Keratinocyte (primary cell): ENCODE measurements around the gene CCAR1. TPM values are rescaled to one million over a fixed set of nuclear protein-coding genes. Genes with fewer than 3 reads are reported as not detected.
"Not testable (repeated sequence)": the region's sequence is repeated elsewhere in the genome, so short reads cannot be mapped to it uniquely, and the experiment has no call there.

Experiments
- DNase-seq: peaks from one replicate; pipeline ENCODE4 v3.0.0-alpha.2; 2011; ENCODE audit warnings: low read depth, missing footprints, low spot score
- FAIRE-seq: peaks from 2 replicates; lab custom pipeline; 2011; peaks lifted over from hg19 to GRCh38; lab: Jason Lieb, UNC
- H2AFZ ChIP-seq: 2 replicates; pipeline ENCODE4 v1.6.0; 2012; ENCODE audit warnings: low read length, control low read depth, inconsistent platforms; ENCODE audit not compliant: control insufficient read depth
- H3K27ac ChIP-seq: 2 replicates; pipeline ENCODE4 v1.5.1; 2011; ENCODE audit warnings: low read length; ENCODE audit not compliant: control insufficient read depth, insufficient read depth
- H3K27me3 ChIP-seq: 3 replicates; pipeline ENCODE4 v1.6.0; 2011; ENCODE audit warnings: low read length; ENCODE audit not compliant: control insufficient read depth, insufficient read depth; ENCODE audit errors: extremely low read depth
- H3K36me3 ChIP-seq, 2 experiments: 2 replicates in 1 of 2; 3 replicates in 1 of 2; pipeline ENCODE4 v1.5.1; 2011; ENCODE audit warnings: low read length in 2 of 2, mild to moderate bottlenecking in 1 of 2; ENCODE audit not compliant: control insufficient read depth in 2 of 2, insufficient read depth in 2 of 2; ENCODE audit errors: extremely low read depth in 1 of 2
- H3K4me1 ChIP-seq: 3 replicates; pipeline ENCODE4 v1.5.1; 2011; ENCODE audit warnings: low read length; ENCODE audit not compliant: control insufficient read depth, insufficient read depth; ENCODE audit errors: extremely low read depth
- H3K4me2 ChIP-seq: 3 replicates; pipeline ENCODE4 v1.6.0; 2011; ENCODE audit warnings: low read depth, low read length; ENCODE audit not compliant: control insufficient read depth, insufficient read depth; ENCODE audit errors: extremely low read depth
- H3K4me3 ChIP-seq, 3 experiments: fragments of 200-600 bp in 1 of 3; sonication (generic) in 1 of 3; 2 replicates in 2 of 3; 3 replicates in 1 of 3; pipeline ENCODE4 v1.5.1; 2011 to 2016; ENCODE audit warnings: low read length in 3 of 3, mild to moderate bottlenecking in 3 of 3, control low read depth in 2 of 3, inconsistent platforms in 1 of 3, low read depth in 1 of 3, mixed read lengths in 1 of 3, mixed run types in 1 of 3, moderate library complexity in 1 of 3; ENCODE audit not compliant: control insufficient read depth in 2 of 3, insufficient read depth in 2 of 3; ENCODE audit errors: extremely low read depth in 1 of 3
- H3K79me2 ChIP-seq: 2 replicates; pipeline ENCODE4 v1.6.0; 2012; ENCODE audit warnings: low read length; ENCODE audit not compliant: control insufficient read depth, insufficient read depth
- H3K9ac ChIP-seq: 3 replicates; pipeline ENCODE4 v1.6.0; 2011; ENCODE audit warnings: low read length; ENCODE audit not compliant: control insufficient read depth, insufficient read depth; ENCODE audit errors: extremely low read depth
- H3K9me1 ChIP-seq: 3 replicates; pipeline ENCODE4 v1.6.0; 2011; ENCODE audit warnings: low read length; ENCODE audit not compliant: control insufficient read depth, insufficient read depth; ENCODE audit errors: extremely low read depth
- H3K9me3 ChIP-seq: 2 replicates; pipeline ENCODE4 v1.5.1; 2012; ENCODE audit warnings: low read depth, low read length; ENCODE audit not compliant: control insufficient read depth
- H4K20me1 ChIP-seq: 3 replicates; pipeline ENCODE4 v1.6.0; 2011; ENCODE audit warnings: low read length; ENCODE audit not compliant: control insufficient read depth, insufficient read depth; ENCODE audit errors: extremely low read depth
- CTCF ChIP-seq, 3 experiments: IDR thresholded peaks in 1 of 3; conservative IDR thresholded peaks in 1 of 3; optimal IDR thresholded peaks in 1 of 3; 2 replicates in 2 of 3; 3 replicates in 1 of 3; pipeline versions ENCODE3 to v1.5.1; 2011; ENCODE audit warnings: low read length in 3 of 3, mild to moderate bottlenecking in 3 of 3, moderate library complexity in 2 of 3, control low read depth in 1 of 3, inconsistent platforms in 1 of 3; ENCODE audit not compliant: insufficient read depth in 2 of 3; ENCODE audit errors: extremely low read depth in 1 of 3
- EZH2 ChIP-seq: IDR thresholded peaks from one replicate; pipeline ENCODE4 v1.6.1; 2012; ENCODE audit warnings: inconsistent platforms, mild to moderate bottlenecking, low read length, moderate library complexity
- dilution Hi-C: fragments of 300-500 bp; cut with MboI; formaldehyde crosslinking; loops from one replicate; pipeline ENCODE4 v1.7.0; 2020; ENCODE audit warnings: low sequenced_read_pairs; ENCODE audit not compliant: extremely low pct_ligation_motif_present
- polyA plus RNA-seq, 5 experiments: library from polyadenylated mRNA; depleted of rRNA in 3 of 5; stranded (reverse) in 3 of 5; stranded (forward) in 1 of 5; unstranded in 1 of 5; fragments of >200 nt; gene quantifications; 1 replicate in 1 of 5; 2 replicates in 3 of 5; 3 replicates in 1 of 5; pipeline versions ENCODE4 v1.2.1 to v1.2.3, GENCODE V29; 2011 to 2012; ENCODE audit warnings: missing spikeins in 2 of 5, low read depth in 1 of 5, low replicate concordance in 1 of 5

Gene CCAR1
- polyA plus RNA-seq, 1 donor (not counting 4 experiments of a cell fraction or from before 2014, with no cell fraction given): 59.1 TPM

DNA sequence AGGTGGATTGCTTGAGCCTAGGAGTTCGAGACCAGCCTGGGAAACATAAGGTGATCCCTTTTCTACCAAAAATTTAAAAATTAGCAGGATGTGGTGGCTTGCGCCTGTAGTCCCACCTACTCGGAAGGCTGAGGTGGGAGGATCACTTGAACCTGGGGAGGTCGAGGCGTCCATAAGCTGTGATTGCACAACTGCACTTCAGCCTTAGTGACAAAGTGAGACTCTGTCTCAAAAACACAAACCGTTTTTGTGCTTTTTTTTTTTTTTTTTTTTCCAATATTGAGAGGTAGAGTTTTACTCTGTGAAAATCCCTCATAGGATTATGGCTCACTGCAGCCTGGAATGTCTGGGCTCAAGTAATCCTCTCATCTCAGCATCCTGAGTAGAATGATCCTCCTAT lies 14.1 kb downstream of the CCAR1 start:
- no peak overlapping the region for H3K4me3 ChIP-seq
- no peaks in the 10 kb centered on the region for H3K9me1 ChIP-seq
- H2AFZ ChIP-seq: no peak overlapping the region
- no peak overlapping the region for H3K9ac ChIP-seq
- FAIRE-seq (no peak), DNase-seq (no peak)
- TF ChIP-seq CTCF (optimal IDR thresholded peaks at IDR 0.05 in 1 of 3, IDR thresholded peaks at IDR 0.05 in 1 of 3, conservative IDR thresholded peaks at IDR 0.05 in 1 of 3; ENCODE audit: extremely low read depth in 1 of 3, insufficient read depth in 2 of 3, low read length in 3 of 3): no peak
- no peak for TF ChIP-seq EZH2
- H4K20me1 ChIP-seq: no peaks in the 10 kb centered on the region
- H3K79me2 ChIP-seq: peaks cover 35% of the 10 kb centered on the region
- dilution Hi-C loops: no loop called here
- H3K27ac ChIP-seq: no peak overlapping the region
- peaks cover 20 to 30% of the 10 kb centered on the region in 2 experiments for H3K36me3 ChIP-seq
- H3K4me1 ChIP-seq: no peaks in the 10 kb centered on the region
- H3K4me2 ChIP-seq: no peak overlapping the region
- H3K9me3 ChIP-seq: no peaks in the 10 kb centered on the region
- no peaks in the 10 kb centered on the region for H3K27me3 ChIP-seq

GRCh38 chr10:68735739-68736138 lies 14.7 kb downstream of the CCAR1 start:
- not testable (repeated sequence) for H4K20me1 ChIP-seq

DNA sequence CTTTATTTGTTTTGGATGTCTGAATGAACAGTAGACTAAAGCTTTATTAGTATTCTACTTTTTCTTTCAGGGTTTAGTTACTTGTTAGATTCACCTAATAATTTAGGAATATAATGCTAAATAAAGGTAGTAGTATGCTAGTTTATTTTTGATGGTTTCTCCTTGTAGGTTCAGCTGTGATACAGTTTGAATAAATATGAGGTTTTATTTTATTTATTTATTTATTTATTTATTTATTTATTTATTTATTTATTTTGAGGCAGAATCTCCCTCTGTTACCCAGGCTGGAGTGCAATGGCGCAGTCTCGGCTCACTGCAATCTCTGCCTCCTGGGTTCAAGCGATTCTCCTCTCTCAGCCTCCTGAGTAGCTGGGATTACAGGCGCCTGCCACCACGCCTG lies 19.6 kb downstream of the CCAR1 start:
- DNase-seq, H3K9me1 ChIP-seq, H3K4me2 ChIP-seq, H3K9me3 ChIP-seq, FAIRE-seq, H2AFZ ChIP-seq, H3K4me1 ChIP-seq, dilution Hi-C loops, H3K79me2 ChIP-seq, H4K20me1 ChIP-seq, H3K27me3 ChIP-seq, H3K27ac ChIP-seq, H3K9ac ChIP-seq, H3K4me3 ChIP-seq: not testable (repeated sequence)
- peaks cover 17 to 32% of the 10 kb centered on the region in 2 experiments for H3K36me3 ChIP-seq

More at GRCh38 chr10:68735739-68736138, 14.7 kb downstream of the CCAR1 start:
- H3K36me3 ChIP-seq: peaks cover 18 to 30% of the 10 kb centered on the region in 2 experiments
- DNase-seq, H3K27me3 ChIP-seq, dilution Hi-C loops, H3K4me2 ChIP-seq, H3K9ac ChIP-seq, H3K4me1 ChIP-seq, H2AFZ ChIP-seq, H3K9me3 ChIP-seq, FAIRE-seq, H3K4me3 ChIP-seq, H3K9me1 ChIP-seq, H3K27ac ChIP-seq: not testable (repeated sequence)
- H3K79me2 ChIP-seq: peaks cover 33% of the 10 kb centered on the region
